MCF 10A (cell line): Measurements from ENCODE around the gene HGF. TPM values are rescaled to one million over a fixed set of nuclear protein-coding genes. Genes with fewer than 3 reads are reported as not detected.

Source experiments
- BruUV-seq: library from RNA; stranded (reverse); fragments of 400-500 nt; replicated peaks from 2 replicates; lab custom pipeline; 2021; lab: Mats Ljungman, UMichigan
- CTCF ChIA-PET: fragments of 300-600 bp; sonication (Branson Sonifier 250); formaldehyde crosslinking; extraction: SDS; loops from one replicate; lab custom pipeline; 2021; ENCODE audit warnings: antibody characterized with exemption, inconsistent platforms; lab: Yijun Ruan, JAX
- POLR2A ChIA-PET: fragments of 300-600, 350-650 bp; sonication (Branson Sonifier 250); formaldehyde crosslinking; extraction: SDS; loops from one replicate; lab custom pipeline; 2020; ENCODE audit warnings: antibody characterized with exemption, inconsistent platforms; lab: Yijun Ruan, JAX
- DNase-seq: peaks from one replicate; pipeline ENCODE4 v3.0.0-alpha.2; 2018; ENCODE audit not compliant: unreplicated experiment
- H3K27ac Mint-ChIP-seq: one replicate; pipeline ENCODE4 v1.8.0; 2022; ENCODE audit warnings: mild to moderate bottlenecking, low read depth, mixed read lengths; ENCODE audit not compliant: unreplicated experiment
- H3K27me3 Mint-ChIP-seq: one replicate; pipeline ENCODE4 v1.8.0; 2022; ENCODE audit warnings: mixed read lengths; ENCODE audit not compliant: insufficient read depth, unreplicated experiment
- H3K36me3 Mint-ChIP-seq: one replicate; pipeline ENCODE4 v1.8.0; 2022; ENCODE audit warnings: mild to moderate bottlenecking, moderate library complexity, mixed read lengths; ENCODE audit not compliant: insufficient read depth, unreplicated experiment
- H3K4me1 Mint-ChIP-seq: one replicate; pipeline ENCODE4 v1.8.0; 2022; ENCODE audit warnings: mixed read lengths; ENCODE audit not compliant: insufficient read depth, unreplicated experiment
- H3K4me3 Mint-ChIP-seq: one replicate; pipeline ENCODE4 v1.8.0; 2022; ENCODE audit warnings: mild to moderate bottlenecking, moderate library complexity, mixed read lengths; ENCODE audit not compliant: unreplicated experiment
- H3K9me3 Mint-ChIP-seq: one replicate; pipeline ENCODE4 v1.8.0; 2022; ENCODE audit warnings: mixed read lengths; ENCODE audit not compliant: unreplicated experiment
- intact Hi-C: fragments of 100-400 bp; cut with micrococcal nuclease; formaldehyde crosslinking; loops from 2 replicates; pipeline ENCODE4 v1.14.1; 2022
- total RNA-seq: library from RNA; stranded (reverse); gene quantifications from 2 replicates; pipeline ENCODE4 v1.2.3, GENCODE V29; 2022
- TF ChIP-seq, protein P1 (sequence below): fragments of 200-600 bp; IDR thresholded peaks from one replicate; pipeline ENCODE4 v1.8.0; 2022; ENCODE audit warnings: antibody characterized with exemption, mild to moderate bottlenecking; ENCODE audit not compliant: unreplicated experiment

HGF gene
- total RNA-seq, 1 experiment from 2014 or later, result not detected

DNA sequence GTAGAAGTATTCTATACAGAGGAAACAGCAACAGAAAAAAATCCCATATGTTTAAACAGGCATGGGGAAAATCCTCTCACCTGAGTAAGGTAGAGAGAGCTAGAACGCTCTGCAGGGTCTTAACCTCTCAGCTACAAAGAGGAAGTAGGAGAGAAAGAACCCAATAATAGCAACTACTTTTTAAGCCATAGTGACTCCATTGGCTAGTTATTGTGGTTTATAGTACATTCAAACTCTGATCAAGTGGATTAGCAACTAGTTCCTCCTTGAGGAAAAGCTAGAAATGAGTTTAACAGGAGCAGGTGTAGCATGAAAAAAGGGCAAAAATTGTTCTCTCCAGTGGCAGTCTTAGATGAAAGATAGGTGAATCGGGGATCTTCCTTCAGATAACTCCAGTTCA is 89.7 kb downstream of the HGF start:
- CTCF ChIA-PET, result interaction anchor here (0.9 kb wide), 1 partner anchor 1175 kb away, joined by 4 read pairs; no protein-coding TSS in a partner anchor
- intact Hi-C loops, result no loop called here
- H3K27me3 Mint-ChIP-seq, result no peaks in the 10 kb centered on the region
- POLR2A ChIA-PET, result interaction anchor here (0.5 kb wide), 1 partner anchor 249 kb away, joined by 3 read pairs; no protein-coding TSS in a partner anchor
- H3K9me3 Mint-ChIP-seq, result no peaks in the 10 kb centered on the region
- H3K36me3 Mint-ChIP-seq, result peaks cover 5% of the 10 kb centered on the region
- TF ChIP-seq, protein P1, sequence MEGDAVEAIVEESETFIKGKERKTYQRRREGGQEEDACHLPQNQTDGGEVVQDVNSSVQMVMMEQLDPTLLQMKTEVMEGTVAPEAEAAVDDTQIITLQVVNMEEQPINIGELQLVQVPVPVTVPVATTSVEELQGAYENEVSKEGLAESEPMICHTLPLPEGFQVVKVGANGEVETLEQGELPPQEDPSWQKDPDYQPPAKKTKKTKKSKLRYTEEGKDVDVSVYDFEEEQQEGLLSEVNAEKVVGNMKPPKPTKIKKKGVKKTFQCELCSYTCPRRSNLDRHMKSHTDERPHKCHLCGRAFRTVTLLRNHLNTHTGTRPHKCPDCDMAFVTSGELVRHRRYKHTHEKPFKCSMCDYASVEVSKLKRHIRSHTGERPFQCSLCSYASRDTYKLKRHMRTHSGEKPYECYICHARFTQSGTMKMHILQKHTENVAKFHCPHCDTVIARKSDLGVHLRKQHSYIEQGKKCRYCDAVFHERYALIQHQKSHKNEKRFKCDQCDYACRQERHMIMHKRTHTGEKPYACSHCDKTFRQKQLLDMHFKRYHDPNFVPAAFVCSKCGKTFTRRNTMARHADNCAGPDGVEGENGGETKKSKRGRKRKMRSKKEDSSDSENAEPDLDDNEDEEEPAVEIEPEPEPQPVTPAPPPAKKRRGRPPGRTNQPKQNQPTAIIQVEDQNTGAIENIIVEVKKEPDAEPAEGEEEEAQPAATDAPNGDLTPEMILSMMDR, result no peak
- DNase-seq, result no peak
- no peak overlapping the region for H3K4me3 Mint-ChIP-seq
- no peak overlapping the region for H3K27ac Mint-ChIP-seq
- peaks cover 32% of the 10 kb centered on the region for H3K4me1 Mint-ChIP-seq
- BruUV-seq, result no TSS peak

DNA sequence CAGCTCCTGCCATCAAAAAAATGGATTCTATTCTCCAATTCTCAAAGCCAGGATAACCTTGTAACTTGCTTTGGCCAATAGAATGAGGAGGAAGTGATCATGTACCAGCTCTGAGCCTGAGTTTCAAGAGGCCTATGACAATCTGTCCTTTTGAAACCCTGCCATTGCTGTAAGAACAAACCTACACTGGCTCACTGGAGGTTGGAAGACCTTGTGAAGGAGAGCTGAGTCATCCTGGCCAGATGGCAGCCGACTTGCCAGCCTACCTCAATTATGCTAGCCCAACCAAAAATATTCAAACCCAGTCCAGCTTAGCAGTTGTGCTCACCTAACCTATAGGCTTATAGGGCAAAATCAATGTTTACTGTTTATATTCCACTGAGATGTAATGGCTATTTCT is 93.0 kb downstream of the HGF start:
- Mint-ChIP-seq H3K36me3 (no peaks in the 10 kb centered on the region), H3K4me3 (no peak overlapping the region), H3K9me3 (no peaks in the 10 kb centered on the region), H3K4me1 (peaks cover 8% of the 10 kb centered on the region), H3K27ac (peak overlapping the region; percentile 42), H3K27me3 (no peaks in the 10 kb centered on the region)
- peak; percentile 57 for DNase-seq
- intact Hi-C loops, result no loop called here
- no TSS peak for BruUV-seq
- TF ChIP-seq, protein P1, result no peak
- CTCF ChIA-PET, result interaction anchor here (0.7 kb wide), 1 partner anchor 499 kb away, joined by 3 read pairs; no protein-coding TSS in a partner anchor
- POLR2A ChIA-PET, result interaction anchor here (0.8 kb wide), 2 partner anchors 161 to 425 kb away, joined by 3 to 4 read pairs; no protein-coding TSS in a partner anchor

DNA sequence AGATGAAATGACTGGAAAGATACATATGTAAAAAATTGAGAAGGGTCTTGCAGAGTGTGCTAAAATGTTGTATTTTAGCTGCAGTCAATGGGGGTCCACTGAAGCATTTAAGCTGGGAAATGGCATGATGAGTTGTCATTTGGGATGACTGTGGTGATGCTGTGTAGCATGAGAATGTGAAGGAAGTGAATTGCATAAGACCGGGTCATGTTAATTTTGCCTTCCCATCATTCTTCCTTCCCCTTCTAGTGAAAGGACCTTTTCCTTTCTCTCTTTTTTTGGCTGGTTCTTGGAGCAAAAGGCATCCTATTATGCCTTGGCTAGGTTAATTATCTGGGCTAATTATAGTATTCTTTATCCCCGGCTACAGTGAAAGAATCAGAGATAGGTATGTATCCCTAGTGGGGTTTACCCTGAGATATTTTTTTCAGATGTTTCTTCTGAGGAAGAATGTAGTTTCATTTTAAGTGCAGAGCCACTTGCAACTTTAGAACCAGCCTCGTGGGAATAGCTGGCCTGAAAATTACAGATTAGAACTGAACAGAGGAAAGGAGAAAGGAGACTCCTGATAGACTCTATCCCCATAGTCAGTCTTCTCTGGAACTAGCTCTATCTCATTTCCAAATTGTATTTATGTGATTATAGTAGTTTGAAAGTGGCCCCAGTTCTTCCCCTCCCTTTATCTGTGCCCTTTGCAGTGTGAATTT is 93.6 kb downstream of the HGF start:
- Mint-ChIP-seq H3K36me3 (no peaks in the 10 kb centered on the region), H3K27ac (peak overlapping the region; percentile 42), H3K9me3 (no peaks in the 10 kb centered on the region), H3K27me3 (no peaks in the 10 kb centered on the region), H3K4me1 (peaks cover 8% of the 10 kb centered on the region), H3K4me3 (no peak overlapping the region)
- TF ChIP-seq, protein P1, result no peak
- POLR2A ChIA-PET, result interaction anchor here (0.8 kb wide), 2 partner anchors 161 to 426 kb away, joined by 3 to 4 read pairs; no protein-coding TSS in a partner anchor
- CTCF ChIA-PET, result interaction anchor here (0.7 kb wide), 1 partner anchor 499 kb away, joined by 3 read pairs; no protein-coding TSS in a partner anchor
- BruUV-seq, result no TSS peak
- intact Hi-C loops, result no loop called here
- DNase-seq, result no peak

DNA sequence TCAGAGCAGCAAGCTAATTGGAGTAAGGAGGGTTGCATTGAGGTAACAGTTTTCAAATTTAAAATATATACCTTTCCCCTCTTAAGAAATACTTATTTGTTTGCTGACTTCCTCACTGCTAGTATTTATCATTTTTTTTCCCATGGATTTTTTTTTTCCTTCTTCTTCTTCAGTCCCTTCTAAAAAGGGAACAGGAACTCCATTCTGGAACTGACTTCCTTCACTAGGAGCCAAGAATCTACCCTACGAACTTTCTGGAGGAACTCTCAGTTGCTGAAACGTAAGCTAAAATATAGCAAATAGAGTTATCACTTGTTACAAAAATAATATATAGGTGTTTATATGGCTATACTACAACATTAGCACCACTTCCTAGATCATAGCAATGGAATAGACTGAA is 95.4 kb downstream of the HGF start:
- Mint-ChIP-seq H3K36me3 (no peaks in the 10 kb centered on the region), H3K4me1 (peaks cover 8% of the 10 kb centered on the region), H3K4me3 (no peak overlapping the region), H3K27me3 (no peaks in the 10 kb centered on the region), H3K9me3 (no peaks in the 10 kb centered on the region), H3K27ac (no peak overlapping the region)
- intact Hi-C loops, result no loop called here
- TF ChIP-seq, protein P1, result no peak
- ChIA-PET CTCF (interaction anchor here (0.6 to 0.7 kb wide), 2 partner anchors 40 to 204 kb away, joined by 3 to 5 read pairs; no protein-coding TSS in a partner anchor), POLR2A (no interaction called here)
- no TSS peak for BruUV-seq
- no peak for DNase-seq
